ENCODE results near the gene CCSER2. TPM values are rescaled to one million over a fixed set of nuclear protein-coding genes. Genes with fewer than 3 reads are reported as not detected.
A peak's percentile ranks its signal among the peaks of the same experiment; 100 is the strongest.

CCSER2 gene
- total and polyA plus RNA-seq, 8 donors, result 7.0 to 87.9 (median 27.1) TPM

DNA sequence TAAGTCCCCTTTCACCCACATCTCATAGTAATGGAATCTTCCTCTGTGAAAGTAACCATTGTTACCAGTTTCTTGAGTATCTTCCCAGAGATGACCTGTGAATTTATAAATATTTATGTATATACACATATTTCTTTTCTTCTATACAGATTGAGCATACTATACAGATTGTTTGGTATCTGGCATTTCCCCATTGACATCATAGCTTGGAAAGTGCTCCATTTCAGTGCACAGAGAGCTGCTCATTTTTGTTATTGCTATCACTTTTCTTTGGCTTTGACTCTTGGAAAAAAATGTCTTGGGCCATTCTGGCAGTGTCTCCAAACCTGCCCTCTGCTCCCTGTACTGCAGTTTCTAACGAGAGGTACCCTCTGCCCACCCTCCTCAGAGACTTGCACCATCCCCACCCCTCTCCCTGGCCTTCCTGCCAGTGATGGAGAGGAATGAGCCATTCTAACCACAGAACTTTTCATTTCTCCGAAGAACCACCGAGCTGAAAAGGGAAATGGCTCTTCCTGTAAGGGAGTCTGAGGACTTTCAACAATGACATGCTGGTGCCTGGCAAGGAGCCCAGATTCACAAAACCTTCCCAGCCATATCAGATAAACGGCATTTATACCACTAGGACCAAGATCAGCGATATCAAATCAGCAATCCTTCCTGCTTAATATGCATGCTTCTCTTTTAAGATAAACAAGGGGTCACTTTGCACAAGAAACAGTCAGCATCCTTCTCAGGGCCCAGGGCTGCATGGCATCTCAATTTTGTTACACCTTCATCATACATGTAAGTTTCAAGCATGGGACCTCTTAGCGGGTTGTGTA, 19.7 kb upstream of the CCSER2 start:
- no peak for TF ChIP-seq POLR2A (IDR thresholded peaks at IDR 0.05)
- TF ChIP-seq CTCF (IDR thresholded peaks at IDR 0.05), result no peak
- TF ChIP-seq POLR2AphosphoS5 (IDR thresholded peaks at IDR 0.05), result peak in 1 of 3 donors; percentile 20

GRCh38 chr10:84310470-84310869, 17.9 kb upstream of the CCSER2 start:
- peaks cover 6 to 13% (median 9%) of the 10 kb centered on the region in 4 donors for H3K4me1 ChIP-seq

More for the DNA sequence above, 19.7 kb upstream of the CCSER2 start:
- DNase-seq, result peak; percentile 49 to 56
- intact Hi-C loops (cut with DNase I; ENCODE audit: low total_unique reads), result no loop called here
- 15 to 18% (median 16%) methylated on average over 6 of the region's 6 CpGs for WGBS, 5 donors
- H3K4me1 ChIP-seq, result peaks cover 6 to 13% (median 9%) of the 10 kb centered on the region in 4 donors
- no peaks in the 10 kb centered on the region for H3K9me3 ChIP-seq
- H3K36me3 ChIP-seq, result no peaks in the 10 kb centered on the region
- peak overlapping the region in 3 of 5 donors; percentile 7 to 45 (median 30) for H3K27ac ChIP-seq
- no peak overlapping the region for H3K4me3 ChIP-seq
- H3K27me3 ChIP-seq, result no peaks in the 10 kb centered on the region

DNA sequence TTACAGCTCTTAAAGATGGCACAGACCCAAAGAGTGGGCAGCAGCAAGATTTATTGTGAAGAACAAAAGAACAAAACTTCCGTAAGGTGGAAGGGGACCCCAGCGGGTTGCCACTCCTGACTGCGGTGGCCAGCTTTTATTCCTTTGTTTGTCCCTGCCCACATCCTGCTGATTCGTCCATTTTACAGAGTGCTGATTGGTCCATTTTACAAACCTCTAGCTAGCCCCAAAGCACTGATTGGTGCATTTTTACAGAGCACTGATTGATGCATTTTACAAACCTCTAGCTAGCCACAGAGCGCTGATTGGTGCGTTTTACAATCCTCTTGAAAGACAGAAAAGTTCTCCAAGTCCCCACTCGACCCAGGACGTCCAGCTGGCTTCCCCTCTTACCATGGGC, 16.8 kb upstream of the CCSER2 start:
- H3K4me1 ChIP-seq, result peaks cover 6 to 13% (median 9%) of the 10 kb centered on the region in 4 donors
- no peaks in the 10 kb centered on the region for H3K36me3 ChIP-seq
- H3K4me3 ChIP-seq, result no peak overlapping the region
- no peaks in the 10 kb centered on the region for H3K27me3 ChIP-seq
- no peak overlapping the region for H3K27ac ChIP-seq
- intact Hi-C loops (cut with DNase I; ENCODE audit: low total_unique reads), result no loop called here
- WGBS, 5 donors, result 87 to 94% (median 90%) methylated on average over 8 of the region's 8 CpGs
- H3K9me3 ChIP-seq, result no peaks in the 10 kb centered on the region
- no peak for DNase-seq
- no peak for TF ChIP-seq POLR2AphosphoS5 (IDR thresholded peaks at IDR 0.05)
- no peak for TF ChIP-seq CTCF (IDR thresholded peaks at IDR 0.05)
- no peak for TF ChIP-seq EP300 (IDR thresholded peaks at IDR 0.05)
- no peak for TF ChIP-seq POLR2A (IDR thresholded peaks at IDR 0.05)

More at GRCh38 chr10:84310470-84310869, 17.9 kb upstream of the CCSER2 start:
- H3K4me3 ChIP-seq, result no peak overlapping the region
- H3K27me3 ChIP-seq, result no peaks in the 10 kb centered on the region
- no peak for DNase-seq
- 93 to 100% (median 96%) methylated on average over 2 of the region's 2 CpGs for WGBS, 5 donors
- no peaks in the 10 kb centered on the region for H3K9me3 ChIP-seq
- H3K27ac ChIP-seq, result no peak overlapping the region
- TF ChIP-seq CTCF (IDR thresholded peaks at IDR 0.05) (no peak), POLR2A (IDR thresholded peaks at IDR 0.05) (no peak)
- no peaks in the 10 kb centered on the region for H3K36me3 ChIP-seq
- intact Hi-C loops (cut with DNase I; ENCODE audit: low total_unique reads), result no loop called here

DNA sequence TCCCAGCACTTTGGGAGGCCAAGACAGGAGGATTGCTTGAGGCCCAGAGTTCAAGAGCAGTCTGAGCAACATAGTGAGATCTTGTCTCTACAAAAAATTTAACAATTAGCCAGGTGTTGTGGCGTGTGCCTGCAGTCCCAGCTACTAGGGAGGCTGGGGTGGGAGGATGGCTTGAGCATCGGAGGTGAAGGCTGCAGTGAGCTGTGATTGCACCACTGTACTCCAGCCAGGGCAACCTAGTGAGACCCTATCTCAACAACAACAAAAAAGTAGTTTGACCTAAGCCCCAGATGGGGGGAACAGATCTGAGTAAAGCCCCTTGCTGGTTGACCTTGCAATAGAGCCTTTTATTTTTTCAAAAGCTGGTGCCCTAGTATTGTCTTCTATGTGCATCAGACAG, 15.6 kb upstream of the CCSER2 start:
- Histone ChIP-seq H3K36me3 (no peaks in the 10 kb centered on the region), H3K9me3 (no peaks in the 10 kb centered on the region), H3K4me1 (peaks cover 6 to 13% (median 9%) of the 10 kb centered on the region in 4 donors), H3K27me3 (no peaks in the 10 kb centered on the region), H3K4me3 (no peak overlapping the region), H3K27ac (no peak overlapping the region)
- no peak for TF ChIP-seq EP300 (IDR thresholded peaks at IDR 0.05)
- no peak for TF ChIP-seq CTCF (IDR thresholded peaks at IDR 0.05)
- no peak for TF ChIP-seq POLR2A (IDR thresholded peaks at IDR 0.05)
- no peak for TF ChIP-seq POLR2AphosphoS5 (IDR thresholded peaks at IDR 0.05)
- intact Hi-C loops (cut with DNase I; ENCODE audit: low total_unique reads), result no loop called here
- no peak for DNase-seq
- WGBS, 5 donors, result 84 to 96% (median 95%) methylated on average over 2 of the region's 2 CpGs
